Trophoblast cell (in vitro differentiated cells and primary cell): ENCODE data around the gene MTHFD2L.

Experiments
- DNase-seq, 2 donors: peaks; one replicate each; pipeline ENCODE4 v3.0.0-alpha.2; 2016
- H2AFZ ChIP-seq: 2 replicates; pipeline ENCODE4 v1.6.1; 2013; ENCODE audit warnings: low read length, moderate library complexity, mild to moderate bottlenecking; ENCODE audit not compliant: insufficient read depth, poor library complexity
- H2AK5ac ChIP-seq: 2 replicates; pipeline ENCODE4 v1.6.1; 2013; ENCODE audit warnings: mild to moderate bottlenecking, low read length
- H2BK120ac ChIP-seq: 2 replicates; pipeline ENCODE4 v1.6.1; 2013; ENCODE audit warnings: low read length, mild to moderate bottlenecking, moderate library complexity; ENCODE audit not compliant: insufficient read depth, poor library complexity
- H2BK12ac ChIP-seq: 2 replicates; pipeline ENCODE4 v1.6.1; 2013; ENCODE audit warnings: mild to moderate bottlenecking, low read length, moderate library complexity
- H2BK5ac ChIP-seq: 2 replicates; pipeline ENCODE4 v1.6.1; 2013; ENCODE audit warnings: low read length, low read depth, moderate library complexity, mild to moderate bottlenecking; ENCODE audit not compliant: poor library complexity
- H3K14ac ChIP-seq: 2 replicates; pipeline ENCODE4 v1.6.1; 2013; ENCODE audit warnings: mild to moderate bottlenecking, low read length
- H3K18ac ChIP-seq: 2 replicates; pipeline ENCODE4 v1.6.1; 2013; ENCODE audit warnings: mild to moderate bottlenecking, low read length
- H3K23ac ChIP-seq: 2 replicates; pipeline ENCODE4 v1.6.1; 2013; ENCODE audit warnings: low read length
- H3K27ac ChIP-seq: 2 replicates; pipeline ENCODE4 v1.5.1; 2013; ENCODE audit warnings: low read depth, mild to moderate bottlenecking, inconsistent platforms, low read length, moderate library complexity
- H3K27me3 ChIP-seq: 2 replicates; pipeline ENCODE4 v1.6.1; 2013; ENCODE audit warnings: inconsistent platforms, mild to moderate bottlenecking, low read length, moderate library complexity; ENCODE audit not compliant: insufficient read depth
- H3K36me3 ChIP-seq, 2 experiments: 1 replicate in 1 of 2; 2 replicates in 1 of 2; pipeline ENCODE4 v1.6.1; 2013; ENCODE audit warnings: low read length in 2 of 2, mild to moderate bottlenecking in 2 of 2, moderate library complexity in 1 of 2; ENCODE audit not compliant: insufficient read depth in 2 of 2, control insufficient read depth in 1 of 2
- H3K4ac ChIP-seq: 2 replicates; pipeline ENCODE4 v1.6.1; 2013; ENCODE audit warnings: low read depth, mild to moderate bottlenecking, low read length, moderate library complexity
- H3K4me1 ChIP-seq, 2 experiments: 1 replicate in 1 of 2; 2 replicates in 1 of 2; pipeline ENCODE4 v1.6.1; 2013; ENCODE audit warnings: low read length in 2 of 2, mild to moderate bottlenecking in 2 of 2, moderate library complexity in 1 of 2; ENCODE audit not compliant: insufficient read depth in 2 of 2, control insufficient read depth in 1 of 2
- H3K4me2 ChIP-seq: 2 replicates; pipeline ENCODE4 v1.6.1; 2013; ENCODE audit warnings: inconsistent platforms, mild to moderate bottlenecking, low read length, moderate library complexity
- H3K4me3 ChIP-seq: 2 replicates; pipeline ENCODE4 v1.5.1; 2013; ENCODE audit warnings: mild to moderate bottlenecking, low read depth, low read length, inconsistent platforms
- H3K79me1 ChIP-seq: one replicate; pipeline ENCODE4 v1.6.1; 2013; ENCODE audit warnings: low read length
- H3K79me2 ChIP-seq: 2 replicates; pipeline ENCODE4 v1.6.1; 2013; ENCODE audit warnings: low read length, mild to moderate bottlenecking; ENCODE audit not compliant: control insufficient read depth, insufficient read depth, poor library complexity
- H3K9ac ChIP-seq: 2 replicates; pipeline ENCODE4 v1.6.1; 2013; ENCODE audit warnings: mild to moderate bottlenecking, low read length
- H3K9me3 ChIP-seq: 2 replicates; pipeline ENCODE4 v1.6.1; 2013; ENCODE audit warnings: low read depth, mild to moderate bottlenecking, control low read depth, inconsistent platforms, low read length; ENCODE audit not compliant: insufficient read depth
- H4K12ac ChIP-seq: 2 replicates; pipeline ENCODE4 v1.6.1; 2013; ENCODE audit warnings: low read depth, mild to moderate bottlenecking, low read length, moderate library complexity
- H4K8ac ChIP-seq: 2 replicates; pipeline ENCODE4 v1.6.1; 2013; ENCODE audit warnings: low read depth, mild to moderate bottlenecking, low read length, moderate library complexity
- H4K91ac ChIP-seq: one replicate; pipeline ENCODE4 v1.6.1; 2013; ENCODE audit warnings: low read depth, mild to moderate bottlenecking, low read length, moderate library complexity
- WGBS: extraction: QIAGEN DNeasy Blood & Tissue Kit; methylation state at CpG from one replicate; pipeline ENCODE4 v1.1.7; 2013; ENCODE audit warnings: missing lambda C conversion rate; ENCODE audit not compliant: insufficient read length, insufficient coverage; ENCODE audit errors: extremely low coverage; 5-methylcytosine and 5-hydroxymethylcytosine counted together

MTHFD2L gene

DNA sequence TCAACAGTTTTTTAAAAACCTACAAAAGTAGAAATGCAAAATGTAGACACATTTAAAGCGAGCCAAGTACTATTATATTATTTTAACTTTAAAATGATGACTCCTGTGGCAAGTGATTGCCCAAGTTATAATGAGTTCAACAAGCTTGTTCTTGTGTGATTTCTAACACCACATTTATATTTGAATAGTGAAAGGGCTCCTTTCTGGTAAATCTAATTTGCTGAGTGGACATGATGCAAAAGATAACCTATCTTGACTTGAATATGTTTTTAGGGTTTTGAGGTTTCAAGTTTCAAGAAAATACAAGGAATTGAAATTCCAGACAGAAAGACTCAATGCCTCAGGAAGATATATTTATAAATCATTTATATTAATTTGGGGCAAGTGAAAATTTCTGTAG lies 149.3 kb downstream of the MTHFD2L start:
- Histone ChIP-seq H4K8ac (no peak overlapping the region), H2BK5ac (no peak overlapping the region), H3K4ac (no peak overlapping the region), H3K23ac (no peak overlapping the region), H3K79me1 (no peaks in the 10 kb centered on the region), H3K27ac (no peak overlapping the region), H3K79me2 (no peaks in the 10 kb centered on the region), H3K27me3 (no peaks in the 10 kb centered on the region), H2BK120ac (no peak overlapping the region), H3K14ac (no peak overlapping the region), H3K36me3 (no peaks in the 10 kb centered on the region), H3K4me2 (no peak overlapping the region), H3K9ac (no peak overlapping the region), H3K4me3 (no peak overlapping the region), H2BK12ac (no peak overlapping the region), H3K4me1 (no peaks in the 10 kb centered on the region), H4K91ac (no peak overlapping the region), H3K18ac (no peak overlapping the region), H4K12ac (no peak overlapping the region), H2AFZ (no peak overlapping the region), H3K9me3 (no peaks in the 10 kb centered on the region), H2AK5ac (no peak overlapping the region)
- WGBS = no CpG with 5 or more reads among the region's 1 CpG
- DNase-seq = no peak

DNA sequence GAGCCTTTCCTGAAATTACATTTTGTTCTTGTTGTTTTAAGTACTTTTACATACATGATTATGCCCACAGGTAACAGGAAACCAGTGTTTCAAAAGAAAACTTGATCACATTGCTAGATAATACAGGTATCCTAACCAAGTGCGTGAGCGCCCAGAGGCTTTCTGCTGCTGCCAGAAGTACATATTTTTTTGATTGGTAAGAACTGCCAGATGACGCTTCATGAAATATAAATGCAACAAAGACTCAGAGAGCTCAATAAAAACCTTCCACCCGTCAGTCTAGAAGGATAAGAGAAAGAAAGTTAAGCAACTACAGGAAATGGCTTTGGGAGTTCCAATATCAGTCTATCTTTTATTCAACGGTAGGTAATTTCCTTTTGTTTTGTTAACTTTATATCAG lies 150.3 kb downstream of the MTHFD2L start, which contains the start of gene EPGN:
Gene EPGN (plus strand): TSS at position 256 of the 400 bp plus-strand sequence. CDS start 64 bp downstream, at position 320.
- Histone ChIP-seq H3K14ac (no peak within 1 kb of the TSS), H2BK5ac (no peak within 1 kb of the TSS), H3K23ac (no peak within 1 kb of the TSS), H2AFZ (no peak within 1 kb of the TSS), H3K4me3 (no peak within 1 kb of the TSS), H4K91ac (no peak within 1 kb of the TSS), H4K8ac (no peak within 1 kb of the TSS), H3K18ac (no peak within 1 kb of the TSS), H2BK12ac (no peak within 1 kb of the TSS), H3K9ac (no peak within 1 kb of the TSS), H3K36me3 (no peaks in the 10 kb centered on the region), H3K9me3 (no peaks in the 10 kb centered on the region), H3K4me2 (no peak within 1 kb of the TSS), H3K4ac (no peak within 1 kb of the TSS), H4K12ac (no peak within 1 kb of the TSS), H3K4me1 (no peaks in the 10 kb centered on the region), H3K79me1 (no peaks in the 10 kb centered on the region), H2BK120ac (no peak within 1 kb of the TSS), H3K27me3 (no peaks in the 10 kb centered on the region), H3K79me2 (no peaks in the 10 kb centered on the region), H3K27ac (no peak within 1 kb of the TSS), H2AK5ac (no peak within 1 kb of the TSS)
- peak; percentile 86 to 90 for DNase-seq
- WGBS = no CpG with 5 or more reads among the region's 5 CpGs

DNA sequence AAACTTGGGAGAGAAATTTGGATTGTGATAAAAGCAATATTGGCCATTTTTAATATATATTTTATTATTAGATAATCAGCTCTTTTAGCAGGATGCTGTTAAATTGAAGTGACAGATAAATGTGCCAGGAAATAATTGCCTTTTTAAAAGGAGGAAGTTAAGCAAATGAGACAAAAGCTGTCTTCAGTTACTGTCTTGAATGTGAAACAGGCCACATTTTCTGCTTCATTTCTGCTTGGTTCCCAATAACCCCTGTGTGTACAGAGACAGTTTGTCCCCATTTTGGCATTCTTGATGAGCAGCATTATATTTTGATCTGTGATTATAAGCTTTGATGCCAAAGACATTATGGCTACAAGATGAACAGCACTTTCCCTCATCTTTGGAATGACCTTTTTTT lies 151.3 kb downstream of the MTHFD2L start:
- Histone ChIP-seq H2BK5ac (no peak overlapping the region), H3K14ac (no peak overlapping the region), H3K27me3 (no peaks in the 10 kb centered on the region), H3K4ac (no peak overlapping the region), H3K79me1 (no peaks in the 10 kb centered on the region), H3K36me3 (no peaks in the 10 kb centered on the region), H3K23ac (no peak overlapping the region), H2BK12ac (no peak overlapping the region), H3K9ac (no peak overlapping the region), H2AFZ (no peak overlapping the region), H3K79me2 (no peaks in the 10 kb centered on the region), H3K4me2 (no peak overlapping the region), H3K9me3 (no peaks in the 10 kb centered on the region), H4K91ac (no peak overlapping the region), H3K27ac (no peak overlapping the region), H2AK5ac (no peak overlapping the region), H3K18ac (no peak overlapping the region), H4K12ac (no peak overlapping the region), H2BK120ac (no peak overlapping the region), H3K4me1 (no peaks in the 10 kb centered on the region), H4K8ac (no peak overlapping the region), H3K4me3 (no peak overlapping the region)
- no peak for DNase-seq

DNA sequence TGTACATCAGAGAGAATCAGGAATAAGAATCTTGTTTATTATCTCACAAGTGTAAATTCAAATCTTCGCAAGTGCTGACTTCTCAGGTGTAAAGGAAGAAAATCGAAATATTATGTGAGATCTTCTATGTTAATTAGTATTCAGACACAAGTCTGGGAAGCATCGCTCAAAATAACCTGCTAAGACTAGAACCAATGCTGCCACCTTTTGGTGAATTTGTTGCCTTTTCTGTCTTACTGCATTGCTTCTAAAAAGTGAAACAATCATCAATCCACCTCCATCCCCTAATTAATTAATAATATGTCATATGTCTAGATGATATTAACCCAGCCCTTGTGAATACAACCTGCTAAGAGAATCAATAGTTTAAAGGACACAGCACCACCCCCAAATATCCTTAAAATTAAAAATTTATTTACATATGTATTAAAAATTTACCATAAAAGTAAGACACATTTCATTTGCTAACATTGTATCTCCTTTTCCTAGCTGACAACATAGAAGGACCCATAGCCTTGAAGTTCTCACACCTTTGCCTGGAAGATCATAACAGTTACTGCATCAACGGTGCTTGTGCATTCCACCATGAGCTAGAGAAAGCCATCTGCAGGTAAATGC lies 153.9 kb downstream of the MTHFD2L start:
- Histone ChIP-seq H3K9ac (no peak overlapping the region), H3K79me2 (no peaks in the 10 kb centered on the region), H3K36me3 (no peaks in the 10 kb centered on the region), H3K27me3 (no peaks in the 10 kb centered on the region), H3K4ac (no peak overlapping the region), H2BK5ac (no peak overlapping the region), H2AFZ (no peak overlapping the region), H3K4me1 (no peaks in the 10 kb centered on the region), H3K18ac (no peak overlapping the region), H3K14ac (no peak overlapping the region), H3K23ac (no peak overlapping the region), H3K4me2 (no peak overlapping the region), H4K12ac (no peak overlapping the region), H3K27ac (no peak overlapping the region), H4K91ac (no peak overlapping the region), H2AK5ac (no peak overlapping the region), H3K79me1 (no peaks in the 10 kb centered on the region), H4K8ac (no peak overlapping the region), H3K9me3 (no peaks in the 10 kb centered on the region), H2BK120ac (no peak overlapping the region), H2BK12ac (no peak overlapping the region), H3K4me3 (no peak overlapping the region)
- no CpG with 5 or more reads among the region's 4 CpGs for WGBS
- peak; percentile 57 to 84 for DNase-seq
